Measurements from ENCODE around the gene LRP8.

DNA sequence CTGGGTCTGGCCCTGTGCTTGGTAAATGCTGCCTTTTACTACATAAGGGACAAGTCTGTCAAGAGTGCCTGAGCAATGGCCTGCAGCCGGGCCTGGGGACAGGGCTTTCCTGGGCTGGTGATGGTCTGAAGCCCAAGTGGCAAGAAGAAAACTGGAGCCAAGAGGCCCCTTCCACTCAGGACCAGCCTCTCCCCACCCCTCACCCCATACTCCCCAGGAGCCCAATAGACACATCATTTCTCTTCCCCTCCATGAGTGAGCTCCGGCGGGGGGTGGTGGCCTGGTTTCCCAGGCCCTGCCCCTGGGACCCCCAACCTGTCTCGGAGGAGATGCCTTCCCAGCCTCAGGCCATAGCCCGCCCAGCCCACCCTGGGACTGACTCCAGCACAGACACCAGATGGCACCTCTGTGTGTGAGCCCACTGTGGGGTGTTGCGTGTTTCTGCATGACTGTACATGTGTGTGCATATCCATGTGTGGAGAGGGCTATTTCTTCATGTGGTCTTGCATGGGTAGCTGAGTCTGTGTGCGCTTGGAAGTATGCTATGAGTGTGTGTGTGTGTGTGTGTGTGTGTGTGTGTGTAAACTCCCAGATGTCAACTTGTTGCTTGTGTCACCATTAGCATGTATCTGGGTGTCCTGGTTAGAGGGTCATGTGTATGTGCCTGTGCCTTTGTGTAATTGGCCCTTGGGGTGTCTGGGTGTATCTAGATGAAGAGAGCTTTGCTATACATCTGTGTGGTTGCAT lies 14.3 kb upstream of the LRP8 start:
- TF ChIP-seq, protein P1, sequence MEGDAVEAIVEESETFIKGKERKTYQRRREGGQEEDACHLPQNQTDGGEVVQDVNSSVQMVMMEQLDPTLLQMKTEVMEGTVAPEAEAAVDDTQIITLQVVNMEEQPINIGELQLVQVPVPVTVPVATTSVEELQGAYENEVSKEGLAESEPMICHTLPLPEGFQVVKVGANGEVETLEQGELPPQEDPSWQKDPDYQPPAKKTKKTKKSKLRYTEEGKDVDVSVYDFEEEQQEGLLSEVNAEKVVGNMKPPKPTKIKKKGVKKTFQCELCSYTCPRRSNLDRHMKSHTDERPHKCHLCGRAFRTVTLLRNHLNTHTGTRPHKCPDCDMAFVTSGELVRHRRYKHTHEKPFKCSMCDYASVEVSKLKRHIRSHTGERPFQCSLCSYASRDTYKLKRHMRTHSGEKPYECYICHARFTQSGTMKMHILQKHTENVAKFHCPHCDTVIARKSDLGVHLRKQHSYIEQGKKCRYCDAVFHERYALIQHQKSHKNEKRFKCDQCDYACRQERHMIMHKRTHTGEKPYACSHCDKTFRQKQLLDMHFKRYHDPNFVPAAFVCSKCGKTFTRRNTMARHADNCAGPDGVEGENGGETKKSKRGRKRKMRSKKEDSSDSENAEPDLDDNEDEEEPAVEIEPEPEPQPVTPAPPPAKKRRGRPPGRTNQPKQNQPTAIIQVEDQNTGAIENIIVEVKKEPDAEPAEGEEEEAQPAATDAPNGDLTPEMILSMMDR (IDR thresholded peaks at IDR 0.05) = no peak
- TF ChIP-seq POLR2A (IDR thresholded peaks at IDR 0.05) = no peak
